ENCODE data around the gene TRAFD1.

GRCh38 chr12:112103758-112104503 is 21.4 kb upstream of the TRAFD1 start:
- TF ChIP-seq CTCF (IDR thresholded peaks at IDR 0.05; ENCODE audit: poor library complexity, severe bottlenecking) (no peak), MXI1 (conservative IDR thresholded peaks at IDR 0.05; ENCODE audit: poor library complexity, severe bottlenecking) (no peak), EP300 (conservative IDR thresholded peaks at IDR 0.05; ENCODE audit: poor library complexity, severe bottlenecking) (no peak), TAF1 (IDR thresholded peaks at IDR 0.05; ENCODE audit: low read depth) (no peak), POLR2AphosphoS5 (IDR thresholded peaks at IDR 0.05) (no peak), REST (IDR thresholded peaks at IDR 0.05; ENCODE audit: borderline replicate concordance) (no peak)
